Smooth muscle cell of bladder (primary cell): ENCODE results near the gene TATDN2. TPM values are rescaled to one million over a fixed set of nuclear protein-coding genes. Genes with fewer than 3 reads are reported as not detected.

ENCODE experiments used
- total RNA-seq: library from RNA; depleted of rRNA; stranded (reverse); fragments of >200 nt; gene quantifications from 2 replicates; pipeline ENCODE4 v1.2.3, GENCODE V29; 2014

Gene TATDN2
- 7.1 and 11.0 TPM in 2 replicates for total RNA-seq

GRCh38 chr3:10248184-10248983 is at the start of gene TATDN2:
TATDN2 (plus strand) TSS chr3:10248459; CDS start chr3:10249201, 742 bp downstream.

GRCh38 chr3:10292505-10293419 is 44.5 kb downstream of the TATDN2 start, which contains the start of gene GHRL:
GHRL (minus strand) TSS chr3:10292947; CDS start chr3:10290180, 2,767 bp downstream.

Other genes starting within 250 kb of the TATDN2 start
- gene FANCD2, start 222.0 kb upstream of the TATDN2 start, total RNA-seq: 2.0 and 2.6 TPM in 2 replicates
- gene FANCD2OS, start 140.2 kb upstream of the TATDN2 start, total RNA-seq: not detected in 2 replicates
- gene BRK1, start 132.8 kb upstream of the TATDN2 start, total RNA-seq: 88.9 and 101 TPM in 2 replicates
- gene VHL, start 106.7 kb upstream of the TATDN2 start, total RNA-seq: 33.8 and 37.9 TPM in 2 replicates
- gene IRAK2, start 83.5 kb upstream of the TATDN2 start, total RNA-seq: 3.8 and 5.5 TPM in 2 replicates
- gene GHRL, start 44.5 kb downstream of the TATDN2 start, total RNA-seq: not detected in 2 replicates
- 401 and 435 TPM in 2 replicates for gene SEC13, start 72.7 kb downstream of the TATDN2 start, total RNA-seq